GM19023 (cell line): Measurements from ENCODE around the gene CCN6.

Source experiments
- ATAC-seq: cut with Tn5 transposase; IDR thresholded peaks from one replicate; pipeline ENCODE4 v1.9.1; 2021; ENCODE audit warnings: mild to moderate bottlenecking, moderate library complexity; ENCODE audit not compliant: unreplicated experiment

The CCN6 gene

DNA sequence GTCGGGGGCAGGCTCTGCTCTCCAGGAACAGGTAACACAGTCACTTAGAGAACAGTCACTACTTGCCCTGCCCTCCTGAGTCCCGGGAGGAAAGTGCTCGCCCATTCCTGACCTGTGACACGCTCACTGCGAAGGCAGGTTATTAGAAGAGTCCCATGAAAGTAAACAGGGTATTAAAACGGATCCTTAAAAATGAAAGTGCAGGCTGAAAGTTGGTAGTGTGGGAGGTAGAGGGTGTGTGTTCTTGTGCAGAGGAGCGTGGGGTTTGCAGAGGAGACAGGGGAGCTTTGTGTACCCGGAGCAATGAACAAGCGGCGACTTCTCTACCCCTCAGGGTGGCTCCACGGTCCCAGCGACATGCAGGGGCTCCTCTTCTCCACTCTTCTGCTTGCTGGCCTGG, at the start of gene CCN6:
Gene CCN6, plus strand, starts transcription at position 104 of the 400 bp plus-strand sequence. Its CDS starts 254 bp downstream, at position 358.
- no peak for ATAC-seq

GRCh38 chr6:112004201-112005012, 49.5 kb upstream of the CCN6 start:
- no peak for ATAC-seq

DNA sequence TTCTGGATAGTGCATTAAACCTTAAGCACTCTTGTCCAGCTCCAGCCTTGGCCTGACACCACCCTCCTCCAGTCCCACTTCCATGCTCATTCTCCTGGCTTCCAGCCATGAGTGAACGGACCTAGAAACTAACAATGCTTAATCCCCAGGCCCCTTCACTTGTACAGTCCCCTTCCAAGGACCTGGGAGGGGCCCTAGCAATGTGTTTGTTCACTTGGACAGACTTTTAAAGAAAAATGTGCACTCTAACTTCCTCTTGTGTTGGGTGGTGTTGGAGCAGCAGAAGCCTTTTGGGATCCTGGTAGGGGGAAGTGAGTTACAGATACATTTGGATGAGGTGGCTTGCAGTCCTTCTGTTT, 48.9 kb upstream of the CCN6 start:
- ATAC-seq: no peak

DNA sequence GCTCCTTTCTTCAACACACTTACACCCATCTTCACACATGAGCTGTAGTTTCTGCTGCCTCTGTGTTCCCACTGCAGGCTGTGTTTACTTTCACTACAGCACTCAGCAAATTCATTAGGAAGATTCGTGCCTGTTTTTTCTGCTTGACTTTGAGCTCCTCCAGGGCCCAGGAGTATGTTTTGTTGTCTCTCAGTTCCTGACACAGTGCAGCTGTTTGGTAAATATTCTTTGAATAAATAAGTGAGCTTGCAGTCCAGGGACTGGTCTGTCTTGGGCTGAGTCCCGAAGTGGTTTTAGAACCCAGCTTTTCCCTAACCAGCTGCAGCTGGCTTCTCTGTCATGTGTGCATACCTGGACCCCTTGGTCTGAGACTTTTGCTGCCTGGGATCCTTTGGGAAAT, 46.6 kb upstream of the CCN6 start:
- ATAC-seq: no peak

GRCh38 chr6:112007805-112008204, 46.1 kb upstream of the CCN6 start:
- no peak for ATAC-seq

DNA sequence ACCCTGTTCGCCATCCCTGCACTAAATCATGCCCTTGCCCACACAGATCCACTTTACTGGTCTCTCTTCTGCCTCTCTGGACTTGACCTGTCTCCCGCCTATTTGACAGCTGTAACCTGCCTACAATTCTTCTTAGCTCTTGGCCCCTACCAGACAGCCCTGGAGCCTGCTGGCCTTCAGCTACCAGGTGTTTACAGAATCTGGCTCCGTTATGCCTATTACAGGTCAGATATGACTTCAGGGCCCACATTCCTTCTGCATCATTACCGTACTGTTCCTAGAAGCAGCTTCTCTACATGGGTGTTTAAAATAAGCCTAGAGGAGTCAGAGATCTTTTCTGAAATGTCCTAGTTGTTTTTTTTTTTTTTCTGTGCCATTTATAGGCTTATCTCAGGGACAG, 45.4 kb upstream of the CCN6 start:
- ATAC-seq: no peak

GRCh38 chr6:112010328-112010727, 43.6 kb upstream of the CCN6 start:
- ATAC-seq: no peak

- ATAC-seq: no peak
These were observed 40.9 kb upstream of the CCN6 start for GRCh38 chr6:112013051-112013450.

DNA sequence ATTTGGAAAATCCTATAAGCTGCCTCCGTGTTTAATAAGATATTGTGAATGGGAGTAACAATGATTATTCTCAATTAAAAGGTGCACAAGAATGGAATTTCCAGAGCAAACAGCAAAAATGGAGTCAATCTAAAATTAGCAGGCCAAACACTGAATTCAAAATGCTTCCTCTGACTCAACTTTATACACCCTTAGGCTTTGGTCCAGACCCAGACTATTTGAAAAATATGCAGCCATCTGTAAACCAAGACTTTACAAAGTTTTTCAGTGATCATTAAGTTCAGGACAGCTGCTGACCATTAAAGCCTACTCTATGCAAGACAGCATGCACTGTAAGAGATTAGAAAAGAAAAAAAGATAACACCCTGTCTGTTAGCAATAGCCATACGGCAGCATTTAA, 39.4 kb upstream of the CCN6 start:
- no peak for ATAC-seq

DNA sequence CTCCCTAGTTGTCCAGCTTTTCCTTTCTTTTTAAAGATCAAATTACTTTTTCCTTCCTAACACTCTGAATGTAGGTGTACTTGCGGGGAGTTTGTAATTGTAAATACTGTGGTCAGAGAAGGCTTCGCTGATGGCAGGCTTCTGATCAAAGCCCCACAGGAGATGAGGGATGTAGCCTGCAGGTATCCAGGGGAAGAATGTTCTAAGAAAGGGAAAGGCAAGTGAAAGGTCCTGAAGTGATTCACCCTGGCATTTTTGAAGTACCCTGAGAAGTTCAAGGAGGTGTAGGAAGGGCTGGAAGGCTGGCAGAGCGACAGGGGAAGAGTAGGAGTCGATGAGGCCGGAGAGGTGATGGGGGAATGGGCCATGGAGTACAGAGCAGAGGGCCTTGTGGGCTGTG, 38.2 kb upstream of the CCN6 start:
- ATAC-seq: no peak

DNA sequence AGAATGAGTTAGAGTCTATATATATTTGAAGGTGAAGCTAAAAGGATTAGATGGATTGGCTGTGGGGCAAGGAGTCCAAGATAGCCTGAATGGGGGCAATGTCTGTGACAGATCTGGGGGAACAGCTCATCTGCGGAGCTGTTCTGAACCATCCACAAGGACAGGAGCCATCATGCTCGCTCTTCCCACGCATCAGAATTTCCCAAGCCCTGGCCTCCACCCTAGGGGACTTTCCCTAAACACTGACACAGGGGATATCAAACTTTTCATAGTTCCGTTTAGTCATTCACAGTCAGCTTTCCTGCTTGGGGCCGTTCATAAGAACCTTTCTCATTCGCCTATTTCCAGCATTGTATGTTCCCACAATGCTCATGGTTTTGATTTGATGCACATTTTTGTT, 37.6 kb upstream of the CCN6 start:
- no peak for ATAC-seq

- no peak for ATAC-seq
These were observed 36.7 kb upstream of the CCN6 start for GRCh38 chr6:112017169-112017568.

GRCh38 chr6:112017760-112018537, 36.0 kb upstream of the CCN6 start:
- ATAC-seq: no peak

- ATAC-seq: no peak
These were observed 35.1 kb upstream of the CCN6 start for GRCh38 chr6:112018619-112019416.

GRCh38 chr6:112019589-112019988, 34.3 kb upstream of the CCN6 start:
- no peak for ATAC-seq

DNA sequence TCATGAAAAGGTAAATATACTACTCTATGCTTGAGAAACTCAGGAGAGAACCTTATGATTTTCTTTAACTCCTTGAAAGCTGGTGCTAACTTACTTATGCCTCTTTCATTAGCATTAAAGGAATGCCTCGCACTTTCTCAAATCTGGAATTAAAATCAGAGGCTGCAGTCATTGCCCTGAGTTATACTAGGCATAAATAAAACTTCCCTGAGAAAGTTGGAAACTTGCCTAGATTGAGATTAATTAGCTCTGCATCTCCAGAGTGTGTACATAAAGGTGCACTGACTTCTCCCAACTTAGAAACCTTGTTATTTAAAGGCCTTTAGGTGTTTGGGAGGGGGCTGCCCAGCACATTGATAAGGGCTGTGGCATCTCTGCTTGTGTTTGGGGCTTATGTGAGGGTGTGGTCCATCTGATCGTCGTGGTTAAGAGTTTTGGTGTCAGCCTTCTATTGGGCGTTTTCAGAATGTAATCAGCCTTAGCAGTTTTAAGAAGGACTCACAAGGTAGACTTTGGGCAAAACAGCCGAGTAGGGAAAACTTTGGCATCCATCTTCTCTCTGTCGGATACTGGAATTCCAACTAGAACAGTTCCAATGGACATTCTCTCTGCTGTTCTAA, 32.1 kb upstream of the CCN6 start:
- ATAC-seq: no peak

- ATAC-seq: no peak
These were observed 31.2 kb upstream of the CCN6 start for GRCh38 chr6:112022749-112023148.

DNA sequence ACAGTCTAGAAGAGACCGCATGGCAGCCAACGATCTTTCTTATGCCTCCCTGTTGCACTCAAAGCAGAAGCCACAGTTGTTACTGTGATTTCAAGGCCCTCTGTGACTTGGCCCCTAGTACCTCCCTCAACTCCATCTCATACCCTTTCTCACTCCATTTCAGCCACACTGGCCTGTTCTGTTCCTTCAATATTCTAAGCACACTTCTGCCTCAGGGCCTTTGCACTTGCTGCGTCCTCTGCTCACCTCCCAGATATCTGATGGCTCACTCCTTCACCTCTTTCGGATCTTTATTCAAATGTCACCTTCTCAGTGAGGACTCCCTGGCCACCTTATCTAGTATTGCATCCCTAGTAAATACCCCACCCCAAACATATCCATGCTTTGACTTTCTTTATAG, 29.4 kb upstream of the CCN6 start:
- no peak for ATAC-seq

GRCh38 chr6:112026933-112027332, 27.0 kb upstream of the CCN6 start:
- no peak for ATAC-seq

DNA sequence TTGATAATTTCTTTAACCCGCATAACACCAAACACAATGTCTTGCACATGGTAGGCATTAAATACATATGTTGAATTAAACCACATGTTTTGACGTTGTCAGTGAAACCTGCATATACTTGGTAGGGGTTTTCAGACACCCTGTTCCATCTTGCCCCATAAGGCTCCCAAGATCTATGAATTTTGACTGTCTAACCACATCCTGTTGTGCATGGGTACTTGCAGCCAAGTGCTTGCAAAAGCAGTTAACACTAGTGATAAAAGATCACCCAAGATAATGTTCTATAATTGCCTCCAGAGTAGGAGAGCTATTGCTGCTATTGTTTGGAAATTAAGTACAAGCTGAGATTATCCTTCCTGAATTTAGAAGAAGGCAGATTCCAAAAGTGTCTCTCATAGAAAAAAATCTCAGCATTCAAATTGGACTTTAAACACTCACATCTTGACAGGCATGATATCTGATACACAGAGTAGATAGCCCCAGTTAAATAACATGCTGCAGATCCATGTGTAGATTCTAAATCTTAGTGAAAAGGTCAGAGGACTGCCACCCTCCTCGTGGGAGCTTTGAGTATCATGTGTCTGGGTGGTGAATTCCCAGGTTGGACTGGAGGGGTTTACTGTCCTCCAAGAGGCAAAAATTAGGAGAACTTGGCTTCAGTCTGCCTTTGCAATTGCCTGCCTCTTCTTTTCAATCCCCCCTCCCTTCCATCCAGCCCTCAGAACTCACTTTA, 25.8 kb upstream of the CCN6 start:
- no peak for ATAC-seq
